HG02885 (cell line): ENCODE results near the gene TLCD5.

ENCODE experiments used
- ATAC-seq: cut with Tn5 transposase; IDR thresholded peaks from one replicate; pipeline ENCODE4 v1.9.1; 2021; ENCODE audit warnings: mild to moderate bottlenecking; ENCODE audit not compliant: unreplicated experiment, poor library complexity

The TLCD5 gene

GRCh38 chr11:120324932-120325810 is at the start of gene TLCD5:
TSS of gene TLCD5 (plus strand) at chr11:120325299. CDS start at chr11:120327442, 2,143 bp downstream.
- ATAC-seq = peak; percentile 53

GRCh38 chr11:120279502-120279901 is 45.6 kb upstream of the TLCD5 start:
- no peak for ATAC-seq

- ATAC-seq = no peak
Measured at GRCh38 chr11:120280600-120281051, 44.5 kb upstream of the TLCD5 start.

DNA sequence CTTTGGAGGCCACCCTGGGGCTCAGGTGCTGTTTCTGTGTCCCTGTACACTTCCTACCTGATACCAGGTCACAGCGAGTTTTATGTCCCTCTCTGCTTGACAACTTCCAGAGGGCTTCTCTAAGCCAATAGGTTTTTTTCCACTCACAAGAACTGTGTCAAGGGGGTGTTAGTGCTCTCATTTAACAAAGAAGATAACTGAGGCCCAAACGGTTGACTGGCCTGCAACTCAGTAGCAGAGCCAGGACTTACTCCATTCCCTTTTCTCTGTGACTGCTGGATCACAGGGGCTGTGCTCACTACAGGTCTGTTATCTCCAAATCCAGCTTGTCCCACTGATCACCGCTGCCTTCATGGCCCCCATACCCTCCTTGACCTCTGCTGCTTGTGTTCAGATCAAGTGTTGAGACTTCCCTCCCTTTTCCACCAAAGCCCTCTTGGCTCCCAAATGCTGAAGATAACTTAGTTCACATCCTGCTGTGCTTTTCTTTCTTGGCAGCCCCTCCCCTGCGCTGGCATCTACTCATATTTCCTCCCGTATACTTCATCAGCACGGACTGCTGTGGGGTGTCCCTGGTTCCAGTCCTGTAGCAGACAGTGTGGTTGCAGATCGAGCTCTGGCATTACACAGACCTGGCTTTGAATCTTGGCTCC is 43.8 kb upstream of the TLCD5 start:
- ATAC-seq = no peak

DNA sequence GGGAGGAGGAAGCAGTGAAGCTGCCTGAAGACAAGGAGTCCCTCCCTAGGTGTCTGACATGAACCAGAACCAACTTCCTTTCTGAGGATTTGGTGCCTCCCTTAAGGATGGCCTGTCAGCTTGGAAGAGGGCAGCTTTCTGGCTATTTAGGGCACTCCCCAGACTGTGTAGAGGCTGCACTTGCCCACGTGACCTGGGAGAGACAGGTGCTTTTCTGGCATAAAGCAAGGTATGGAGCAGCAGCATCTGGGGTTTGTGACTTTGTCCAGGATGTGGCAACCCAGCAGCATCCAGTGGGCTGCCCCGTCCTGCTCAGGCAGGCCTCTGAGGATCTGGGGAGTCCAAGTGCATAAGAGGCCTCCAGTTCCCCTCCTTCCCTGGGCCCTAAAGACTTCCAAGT is 42.0 kb upstream of the TLCD5 start:
- ATAC-seq = no peak

DNA sequence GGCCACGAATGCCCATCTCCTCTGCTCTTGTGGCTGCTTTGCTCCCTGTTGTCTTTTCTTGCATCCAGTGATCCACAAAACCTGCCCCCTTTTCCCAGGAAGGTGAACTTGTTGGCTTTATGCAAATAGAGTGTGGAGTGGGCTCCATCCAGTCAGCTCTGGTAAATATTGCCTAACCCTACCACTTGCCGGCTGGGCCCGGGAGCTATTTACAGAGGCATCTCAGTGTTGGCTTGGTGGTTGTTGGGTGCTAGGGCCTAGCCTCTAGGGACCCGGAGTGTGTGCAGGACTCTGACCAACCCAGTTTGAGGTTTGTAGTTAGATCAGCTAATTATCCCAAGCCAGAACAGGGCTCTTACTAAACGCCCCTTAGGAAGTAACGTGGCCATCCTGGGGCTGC is 40.8 kb upstream of the TLCD5 start:
- ATAC-seq = no peak

DNA sequence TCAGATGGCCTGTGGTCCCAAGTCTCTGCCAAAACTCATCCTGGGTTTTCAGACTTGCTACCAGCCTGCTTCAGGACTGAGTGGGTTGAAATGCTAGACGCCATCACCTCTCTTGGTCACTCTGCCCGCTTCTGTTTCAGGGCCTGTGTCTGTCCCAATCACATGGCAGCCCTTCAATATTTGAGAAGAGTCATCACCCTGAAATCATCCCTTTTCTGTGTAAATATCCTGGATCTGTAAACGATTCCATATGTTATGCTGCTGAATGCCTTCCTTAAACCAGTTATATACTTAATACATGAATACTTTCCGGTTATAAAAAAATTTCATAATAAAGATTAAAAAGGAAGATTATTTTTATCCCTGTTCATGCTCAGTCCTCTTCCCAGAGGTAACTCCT is 39.8 kb upstream of the TLCD5 start:
- ATAC-seq = no peak

- ATAC-seq = no peak
Measured at GRCh38 chr11:120288021-120288420, 37.1 kb upstream of the TLCD5 start.

DNA sequence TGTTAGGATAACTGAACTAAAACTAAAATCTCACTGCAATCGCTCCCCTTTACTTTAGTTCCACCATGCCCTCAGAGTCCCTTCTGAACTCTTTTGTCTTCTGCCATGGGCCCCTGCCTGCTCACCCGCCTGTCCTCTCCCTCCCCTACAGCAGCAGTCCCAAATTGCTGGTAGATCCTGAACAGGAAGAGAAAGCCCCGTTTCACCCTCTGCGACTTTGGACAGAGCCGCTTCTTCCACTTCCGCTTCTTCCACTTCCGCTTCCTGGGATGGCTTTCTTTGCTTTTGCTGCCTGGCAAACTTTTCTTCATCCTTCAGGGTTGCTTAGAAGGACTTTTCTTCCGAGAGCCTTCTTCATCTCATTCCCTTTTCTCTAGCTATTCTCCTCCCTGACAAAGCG is 35.7 kb upstream of the TLCD5 start:
- no peak for ATAC-seq

GRCh38 chr11:120290956-120291355 is 34.1 kb upstream of the TLCD5 start:
- no peak for ATAC-seq

GRCh38 chr11:120293038-120293800 is 31.9 kb upstream of the TLCD5 start:
- no peak for ATAC-seq

GRCh38 chr11:120294096-120294495 is 31.0 kb upstream of the TLCD5 start:
- ATAC-seq = no peak

- ATAC-seq = no peak
Measured at GRCh38 chr11:120295099-120295498, 30.0 kb upstream of the TLCD5 start.

GRCh38 chr11:120296554-120296953 is 28.5 kb upstream of the TLCD5 start:
- ATAC-seq = no peak

- no peak for ATAC-seq
Measured at GRCh38 chr11:120298461-120298860, 26.6 kb upstream of the TLCD5 start.

DNA sequence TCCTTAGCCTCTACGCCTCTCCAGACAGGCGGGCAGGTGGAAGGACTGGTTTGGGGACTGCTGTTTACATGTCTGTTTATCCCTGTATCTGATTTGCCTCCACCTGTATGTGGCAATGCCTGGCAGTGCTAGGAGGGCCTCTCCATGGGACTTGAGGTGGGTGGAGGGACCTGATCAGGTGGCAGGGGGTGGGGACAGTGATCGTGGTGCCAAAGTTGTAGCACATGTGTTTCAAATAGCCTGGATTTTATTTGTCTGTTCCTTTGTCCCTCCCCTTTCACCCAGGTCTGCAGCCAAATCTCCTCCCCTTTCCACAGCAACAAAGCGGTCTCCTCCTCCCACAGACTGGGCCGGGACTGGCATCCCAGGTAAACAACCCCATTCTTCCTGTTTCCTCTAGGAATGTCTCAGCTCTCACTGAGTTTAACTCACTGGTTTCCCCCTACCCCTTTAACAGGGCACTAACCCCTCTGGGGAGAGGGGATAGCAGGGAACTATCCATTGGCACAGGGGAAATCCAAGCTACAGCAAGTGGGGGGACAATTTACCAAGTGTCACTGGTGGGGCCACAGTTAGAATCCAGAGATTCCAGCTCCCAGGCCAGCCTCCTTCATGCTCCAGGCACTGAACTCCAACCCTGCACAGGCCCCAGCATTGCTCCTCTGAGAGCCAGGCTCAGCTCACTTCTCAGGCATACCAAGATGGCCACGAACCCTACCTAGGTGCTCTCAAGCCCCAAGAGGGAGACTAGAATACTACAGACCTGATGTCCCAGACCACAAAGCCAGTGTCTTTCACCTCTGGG is 22.9 kb upstream of the TLCD5 start:
- ATAC-seq = no peak

- no peak for ATAC-seq
Measured at GRCh38 chr11:120303004-120303637, 22.0 kb upstream of the TLCD5 start.

GRCh38 chr11:120304526-120304925 is 20.6 kb upstream of the TLCD5 start:
- no peak for ATAC-seq

GRCh38 chr11:120305286-120305685 is 19.8 kb upstream of the TLCD5 start:
- no peak for ATAC-seq
